Transverse colon (tissue), 3 donors: Measurements from ENCODE around the gene SRSF2.

Experiments
- POLR2A ChIP-seq: fragments of 450-650 bp; IDR thresholded peaks from one replicate; pipeline ENCODE4 v1.6.1; 2016; ENCODE audit warnings: antibody characterized with exemption, mild to moderate bottlenecking, moderate library complexity
- TF ChIP-seq, protein P1 (sequence below), 5 experiments: fragments of 200-600 bp in 3 of 5; fragments of 450-650 bp in 2 of 5; sonication (generic) in 3 of 5; IDR thresholded peaks; 1 replicate in 2 of 5; 2 replicates in 3 of 5; pipeline ENCODE4 v1.5.1; 2016 to 2017; ENCODE audit warnings: antibody characterized with exemption in 5 of 5, inconsistent platforms in 3 of 5, mild to moderate bottlenecking in 2 of 5, moderate library complexity in 1 of 5

- TF ChIP-seq, protein P1, sequence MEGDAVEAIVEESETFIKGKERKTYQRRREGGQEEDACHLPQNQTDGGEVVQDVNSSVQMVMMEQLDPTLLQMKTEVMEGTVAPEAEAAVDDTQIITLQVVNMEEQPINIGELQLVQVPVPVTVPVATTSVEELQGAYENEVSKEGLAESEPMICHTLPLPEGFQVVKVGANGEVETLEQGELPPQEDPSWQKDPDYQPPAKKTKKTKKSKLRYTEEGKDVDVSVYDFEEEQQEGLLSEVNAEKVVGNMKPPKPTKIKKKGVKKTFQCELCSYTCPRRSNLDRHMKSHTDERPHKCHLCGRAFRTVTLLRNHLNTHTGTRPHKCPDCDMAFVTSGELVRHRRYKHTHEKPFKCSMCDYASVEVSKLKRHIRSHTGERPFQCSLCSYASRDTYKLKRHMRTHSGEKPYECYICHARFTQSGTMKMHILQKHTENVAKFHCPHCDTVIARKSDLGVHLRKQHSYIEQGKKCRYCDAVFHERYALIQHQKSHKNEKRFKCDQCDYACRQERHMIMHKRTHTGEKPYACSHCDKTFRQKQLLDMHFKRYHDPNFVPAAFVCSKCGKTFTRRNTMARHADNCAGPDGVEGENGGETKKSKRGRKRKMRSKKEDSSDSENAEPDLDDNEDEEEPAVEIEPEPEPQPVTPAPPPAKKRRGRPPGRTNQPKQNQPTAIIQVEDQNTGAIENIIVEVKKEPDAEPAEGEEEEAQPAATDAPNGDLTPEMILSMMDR (IDR thresholded peaks at IDR 0.05) = no peak
- TF ChIP-seq POLR2A = no peak
Observed at GRCh38 chr17:76752006-76752405, 14.9 kb upstream of the SRSF2 start.
